GM18867 (cell line): Measurements from ENCODE around the gene TLDC2.
A peak's percentile ranks its signal among the peaks of the same experiment; 100 is the strongest.
"Not testable (repeated sequence)": the region's sequence is repeated elsewhere in the genome, so short reads cannot be mapped to it uniquely, and the experiment has no call there.

ENCODE experiments used
- ATAC-seq: cut with Tn5 transposase; IDR thresholded peaks from one replicate; pipeline ENCODE4 v1.9.1; 2021; ENCODE audit warnings: mild to moderate bottlenecking, moderate library complexity; ENCODE audit not compliant: unreplicated experiment

The TLDC2 gene

GRCh38 chr20:36866681-36867495 lies 9.1 kb upstream of the TLDC2 start:
- no peak for ATAC-seq

DNA sequence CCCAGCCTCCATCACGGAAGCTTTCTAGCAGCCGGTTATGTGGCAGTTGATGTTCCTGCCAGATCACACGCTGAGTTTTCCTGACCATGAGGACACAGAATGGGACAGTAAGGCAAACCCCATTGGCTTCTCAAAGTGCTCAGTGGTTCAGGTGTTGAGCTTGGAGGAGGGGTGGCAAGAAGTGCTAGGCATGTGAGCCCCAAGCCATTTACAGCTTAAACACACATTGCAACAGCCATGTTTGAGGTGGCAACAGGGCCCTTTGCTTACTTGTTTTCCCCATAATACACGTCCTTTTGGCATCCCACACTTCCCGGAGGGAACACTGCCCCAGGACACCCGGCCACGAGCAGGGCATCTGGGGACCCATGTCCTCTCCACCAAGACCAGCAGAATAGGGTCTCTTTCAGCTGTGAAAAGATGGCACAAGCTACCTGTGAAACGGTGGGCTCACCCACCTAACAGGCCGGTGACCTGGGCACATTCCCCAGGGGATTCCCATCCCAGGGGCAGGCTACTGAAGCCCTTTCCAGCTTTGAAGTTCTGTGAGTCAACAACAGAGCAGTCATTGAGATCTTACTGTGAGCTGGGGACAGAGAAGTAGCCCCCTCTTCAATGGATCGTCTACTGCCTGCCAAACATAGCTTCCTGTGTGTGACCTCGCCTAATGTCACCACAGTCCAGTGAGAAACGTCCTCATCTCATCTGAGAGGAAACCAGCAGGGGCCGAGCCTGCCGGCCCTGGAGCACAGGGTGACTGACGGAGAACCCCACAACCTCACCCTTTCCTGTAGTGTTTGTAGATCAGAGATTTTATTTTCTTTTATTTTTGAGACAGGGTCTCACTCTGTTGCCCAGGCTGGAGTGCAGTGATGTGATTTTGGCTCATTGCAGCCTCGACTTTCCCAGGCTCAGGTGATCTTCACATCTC lies 4.0 kb upstream of the TLDC2 start:
- ATAC-seq = no peak

- ATAC-seq = no peak
Measured at GRCh38 chr20:36872852-36873251, 3.1 kb upstream of the TLDC2 start.

GRCh38 chr20:36873498-36874189 lies 2.3 kb upstream of the TLDC2 start:
- ATAC-seq = no peak

DNA sequence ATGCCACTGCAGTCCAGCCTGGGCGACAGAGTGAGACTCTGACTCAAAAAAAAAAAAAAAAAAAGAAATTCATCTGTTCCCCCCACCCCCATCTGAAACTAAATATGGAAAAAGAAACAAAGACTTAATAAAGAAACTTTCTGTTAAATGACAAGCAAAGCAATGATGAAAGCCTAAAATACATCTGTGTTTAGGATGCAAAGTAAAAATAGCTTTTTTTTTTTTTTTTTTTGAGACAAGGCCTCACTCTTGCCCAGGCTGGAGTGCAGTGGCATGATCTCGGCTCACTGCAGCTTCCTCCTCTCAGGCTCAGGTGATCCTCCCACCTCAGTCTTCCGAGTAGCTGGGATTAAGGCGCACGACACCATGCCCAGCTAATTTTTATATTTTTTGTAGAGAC lies 845 bp upstream of the TLDC2 start:
- not testable (repeated sequence) for ATAC-seq

DNA sequence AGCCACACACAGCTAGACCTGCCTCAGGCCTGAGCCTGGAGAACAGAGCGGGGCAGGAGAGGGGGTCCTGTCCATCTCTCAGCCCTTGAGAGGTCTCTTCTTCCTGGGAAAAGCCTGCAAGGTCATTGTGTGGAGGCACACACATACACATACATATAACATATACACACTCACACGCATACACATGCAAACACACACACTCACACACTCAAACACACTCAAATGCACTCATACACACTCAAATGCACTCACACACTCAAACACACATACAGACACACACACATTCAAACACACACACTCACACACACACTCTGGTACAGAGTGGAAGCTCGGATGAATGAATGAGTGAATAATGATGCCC lies 515 bp downstream of the TLDC2 start:
- ATAC-seq = no peak

GRCh38 chr20:36878941-36879340 lies 3.0 kb downstream of the TLDC2 start:
- no peak for ATAC-seq

DNA sequence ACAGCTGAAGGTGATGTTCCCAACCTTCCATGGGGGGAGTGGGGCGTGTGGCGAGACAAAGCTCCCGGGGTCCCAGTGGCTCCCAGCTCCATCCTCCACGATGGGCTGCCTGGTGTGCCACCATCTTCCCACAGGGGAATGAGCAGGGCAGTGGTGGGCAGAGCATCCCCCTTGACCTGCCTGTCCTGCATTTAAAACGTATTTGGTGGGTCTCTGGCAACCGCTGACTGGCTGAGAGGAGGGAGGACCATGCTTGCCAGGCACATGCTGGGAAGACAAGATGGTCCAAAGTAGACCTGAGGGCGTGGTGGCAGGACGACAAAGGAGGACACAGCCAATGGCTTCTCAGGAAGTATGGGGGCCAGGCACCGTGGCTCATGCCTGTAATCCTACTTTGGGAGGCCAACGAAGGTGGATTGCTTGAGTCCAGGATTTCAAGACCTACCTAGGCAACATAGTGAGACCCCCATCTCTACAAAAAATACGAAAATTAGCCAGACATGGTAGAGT lies 4.9 kb downstream of the TLDC2 start:
- no peak for ATAC-seq

- no peak for ATAC-seq
Measured at GRCh38 chr20:36881331-36881730, 5.4 kb downstream of the TLDC2 start.

- ATAC-seq = peak; percentile 54
Measured at GRCh38 chr20:36881888-36882287, 6.0 kb downstream of the TLDC2 start.

GRCh38 chr20:36883977-36884535 lies 8.1 kb downstream of the TLDC2 start:
- no peak for ATAC-seq

- no peak for ATAC-seq
Measured at GRCh38 chr20:36885356-36885755, 9.4 kb downstream of the TLDC2 start.

- peak; percentile 63 for ATAC-seq
Measured at GRCh38 chr20:36886859-36887751, 11.2 kb downstream of the TLDC2 start.

GRCh38 chr20:36887752-36888090 lies 11.8 kb downstream of the TLDC2 start:
- no peak for ATAC-seq

- no peak for ATAC-seq
Measured at GRCh38 chr20:36888880-36889516, 13.1 kb downstream of the TLDC2 start.

DNA sequence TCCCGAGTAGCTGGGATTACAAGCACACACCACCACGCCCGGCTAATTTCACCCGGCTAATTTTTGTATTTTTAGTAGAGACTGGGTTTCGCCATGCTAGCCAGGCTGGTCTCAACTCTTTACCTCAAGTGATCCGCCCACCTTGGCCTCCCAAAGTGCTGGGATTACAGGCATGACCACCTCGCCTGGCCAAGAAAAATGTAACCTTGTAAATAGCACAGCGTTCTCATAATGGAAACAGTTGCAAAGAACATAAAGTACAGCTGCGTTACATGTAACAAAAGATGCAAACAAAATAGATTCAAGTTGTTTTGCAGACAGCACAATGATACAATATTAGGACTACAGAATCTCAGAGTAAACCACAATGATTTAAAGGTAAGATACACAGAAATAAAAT lies 14.6 kb downstream of the TLDC2 start:
- no peak for ATAC-seq

- no peak for ATAC-seq
Measured at GRCh38 chr20:36891211-36891610, 15.3 kb downstream of the TLDC2 start.

GRCh38 chr20:36893801-36894200 lies 17.9 kb downstream of the TLDC2 start:
- no peak for ATAC-seq

- no peak for ATAC-seq
Measured at GRCh38 chr20:36895036-36895435, 19.1 kb downstream of the TLDC2 start.
